Chondrocyte (in vitro differentiated cells): ENCODE measurements around the gene BASP1. TPM values are rescaled to one million over a fixed set of nuclear protein-coding genes. Genes with fewer than 3 reads are reported as not detected.

ENCODE experiments used
- DNase-seq: peaks from one replicate; pipeline ENCODE4 v3.0.0; 2021; ENCODE audit warnings: mixed read lengths, low spot score
- H3K27ac Mint-ChIP-seq: one replicate; pipeline ENCODE4 v1.8.0; 2021; ENCODE audit warnings: mild to moderate bottlenecking, moderate library complexity, mixed read lengths; ENCODE audit not compliant: unreplicated experiment
- H3K27me3 Mint-ChIP-seq: 2 replicates; pipeline ENCODE4 v1.8.0; 2021; ENCODE audit warnings: low read depth, mixed read lengths
- H3K36me3 Mint-ChIP-seq: 2 replicates; pipeline ENCODE4 v1.8.0; 2021; ENCODE audit warnings: low read depth, mixed read lengths
- H3K4me1 Mint-ChIP-seq: 2 replicates; pipeline ENCODE4 v1.8.0; 2021; ENCODE audit warnings: low read depth, mild to moderate bottlenecking, mixed read lengths
- H3K4me3 Mint-ChIP-seq: one replicate; pipeline ENCODE4 v1.8.0; 2021; ENCODE audit warnings: mild to moderate bottlenecking, moderate library complexity, mixed read lengths; ENCODE audit not compliant: unreplicated experiment
- H3K9me3 Mint-ChIP-seq: 2 replicates; pipeline ENCODE4 v1.8.0; 2021; ENCODE audit warnings: low read depth, mixed read lengths
- long read RNA-seq: library from polyadenylated mRNA; stranded (forward); transcript quantifications from one replicate; pipeline ENCODE4 v2.0.0, GENCODE V29; 2021
- total RNA-seq: library from RNA; stranded (reverse); gene quantifications from 3 replicates; pipeline ENCODE4 v1.2.1, GENCODE V29; 2021
- TF ChIP-seq, protein P1 (sequence below): fragments of 200-600 bp; sonication (generic); IDR thresholded peaks from 2 replicates; pipeline ENCODE4 v1.5.0; 2021; ENCODE audit warnings: antibody characterized with exemption, mild to moderate bottlenecking, moderate library complexity

Gene BASP1, protein sequence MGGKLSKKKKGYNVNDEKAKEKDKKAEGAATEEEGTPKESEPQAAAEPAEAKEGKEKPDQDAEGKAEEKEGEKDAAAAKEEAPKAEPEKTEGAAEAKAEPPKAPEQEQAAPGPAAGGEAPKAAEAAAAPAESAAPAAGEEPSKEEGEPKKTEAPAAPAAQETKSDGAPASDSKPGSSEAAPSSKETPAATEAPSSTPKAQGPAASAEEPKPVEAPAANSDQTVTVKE
- 181 to 189 TPM (median 182 TPM) in 3 replicates for total RNA-seq
- long read RNA-seq, transcript BASP1-201 (2 exons, 1,878 nt): major isoform, 23 of 34 reads
- long read RNA-seq, partial matches to known transcripts: 10 of 34 reads
- long read RNA-seq, other reads (novel, unspliced or antisense): 1 of 34 reads

DNA sequence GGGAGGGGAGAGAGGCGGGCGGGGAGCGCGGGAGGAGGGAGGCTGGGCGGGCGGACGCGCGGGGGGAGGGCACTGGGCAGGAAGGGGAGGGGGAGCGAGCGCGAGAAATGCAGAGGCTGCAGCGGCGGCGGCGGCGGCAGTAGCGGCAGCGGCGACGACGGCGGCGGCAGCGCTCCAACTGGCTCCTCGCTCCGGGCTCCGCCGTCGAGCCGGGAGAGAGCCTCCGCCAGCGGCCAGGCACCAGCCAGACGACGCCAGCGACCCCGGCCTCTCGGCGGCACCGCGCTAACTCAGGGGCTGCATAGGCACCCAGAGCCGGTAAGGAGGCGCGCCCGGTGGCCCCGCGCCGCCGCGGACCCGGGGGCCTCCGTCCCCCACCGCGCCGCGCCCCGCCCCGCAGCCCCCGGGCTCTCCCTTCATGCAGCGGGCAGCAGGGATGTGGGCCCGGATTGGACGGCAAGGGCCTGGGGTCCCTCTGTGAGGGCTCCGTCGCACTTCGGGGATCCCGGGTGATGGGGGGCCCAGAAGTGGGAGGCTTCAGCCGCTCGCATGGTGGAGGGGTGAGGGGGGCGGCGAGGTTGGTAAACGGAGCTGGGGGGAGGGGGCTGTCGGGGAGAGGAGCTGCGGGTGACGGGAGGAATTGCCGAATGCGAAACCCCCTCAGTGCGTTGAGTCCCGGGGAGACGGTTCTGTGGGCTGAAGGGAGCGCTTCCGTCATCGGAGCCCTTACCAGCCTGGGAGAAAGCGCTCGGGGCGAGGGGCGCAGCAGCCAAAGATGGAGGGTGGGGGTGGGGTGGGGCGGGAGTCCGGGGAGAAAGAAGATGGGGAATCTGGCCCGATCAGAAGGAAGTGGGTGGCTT is at the start of gene BASP1:
TSS of gene BASP1 (plus strand) at position 139 of the 860 bp plus-strand sequence. CDS start 57,586 bp downstream, outside the sequence.
- DNase-seq: peak; percentile 96
- peak within 1 kb of the TSS; percentile 96 for H3K4me3 Mint-ChIP-seq
- no peaks in the 10 kb centered on the region for H3K27me3 Mint-ChIP-seq
- peaks cover 52% of the 10 kb centered on the region for H3K4me1 Mint-ChIP-seq
- TF ChIP-seq, protein P1, sequence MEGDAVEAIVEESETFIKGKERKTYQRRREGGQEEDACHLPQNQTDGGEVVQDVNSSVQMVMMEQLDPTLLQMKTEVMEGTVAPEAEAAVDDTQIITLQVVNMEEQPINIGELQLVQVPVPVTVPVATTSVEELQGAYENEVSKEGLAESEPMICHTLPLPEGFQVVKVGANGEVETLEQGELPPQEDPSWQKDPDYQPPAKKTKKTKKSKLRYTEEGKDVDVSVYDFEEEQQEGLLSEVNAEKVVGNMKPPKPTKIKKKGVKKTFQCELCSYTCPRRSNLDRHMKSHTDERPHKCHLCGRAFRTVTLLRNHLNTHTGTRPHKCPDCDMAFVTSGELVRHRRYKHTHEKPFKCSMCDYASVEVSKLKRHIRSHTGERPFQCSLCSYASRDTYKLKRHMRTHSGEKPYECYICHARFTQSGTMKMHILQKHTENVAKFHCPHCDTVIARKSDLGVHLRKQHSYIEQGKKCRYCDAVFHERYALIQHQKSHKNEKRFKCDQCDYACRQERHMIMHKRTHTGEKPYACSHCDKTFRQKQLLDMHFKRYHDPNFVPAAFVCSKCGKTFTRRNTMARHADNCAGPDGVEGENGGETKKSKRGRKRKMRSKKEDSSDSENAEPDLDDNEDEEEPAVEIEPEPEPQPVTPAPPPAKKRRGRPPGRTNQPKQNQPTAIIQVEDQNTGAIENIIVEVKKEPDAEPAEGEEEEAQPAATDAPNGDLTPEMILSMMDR: peak; percentile 18
- H3K9me3 Mint-ChIP-seq: no peaks in the 10 kb centered on the region
- peak within 1 kb of the TSS; percentile 95 for H3K27ac Mint-ChIP-seq
- peaks cover 3% of the 10 kb centered on the region for H3K36me3 Mint-ChIP-seq

DNA sequence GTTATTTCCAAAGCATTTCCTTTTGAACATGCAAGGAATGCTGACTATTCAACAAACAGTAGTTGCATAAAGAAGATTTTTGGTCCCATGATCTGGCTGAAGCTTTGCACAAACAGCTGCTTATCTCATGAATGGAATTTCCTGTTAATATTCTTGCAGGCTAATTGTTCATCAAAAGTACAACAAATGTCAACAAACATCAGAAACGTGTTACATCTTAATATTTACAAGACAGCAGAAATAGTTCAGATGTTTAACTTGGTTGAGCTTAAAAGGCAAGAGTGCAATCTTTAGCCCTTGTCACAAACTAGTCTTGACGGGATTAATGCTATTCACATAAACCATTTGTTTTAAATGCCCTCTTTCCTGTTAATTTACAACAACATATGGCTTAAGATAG is 47.9 kb upstream of the BASP1 start:
- Mint-ChIP-seq H3K4me3 (no peak overlapping the region), H3K36me3 (no peaks in the 10 kb centered on the region), H3K9me3 (peaks cover 4% of the 10 kb centered on the region), H3K27ac (no peak overlapping the region), H3K4me1 (peaks cover 28% of the 10 kb centered on the region), H3K27me3 (no peaks in the 10 kb centered on the region)
- TF ChIP-seq, protein P1: no peak
- no peak for DNase-seq

DNA sequence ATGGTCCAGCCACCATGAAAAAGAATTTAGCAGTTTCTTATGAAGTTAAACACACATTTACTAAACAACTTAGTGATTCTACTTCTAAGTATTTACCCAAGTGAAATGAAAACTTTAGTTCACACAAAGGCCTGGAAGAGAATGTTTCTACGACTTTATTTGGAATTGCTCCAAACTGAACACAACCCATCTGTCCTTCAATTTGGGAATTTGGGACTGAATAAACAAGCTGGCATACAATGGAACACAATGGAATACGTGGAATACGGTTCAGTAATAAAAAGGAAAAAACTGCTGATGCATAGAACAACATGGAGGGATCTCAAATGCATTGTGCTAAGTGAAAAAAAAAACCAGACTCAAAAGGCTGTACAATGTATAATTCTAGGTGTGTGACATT is 44.6 kb upstream of the BASP1 start:
- Mint-ChIP-seq H3K4me3 (no peak overlapping the region), H3K9me3 (peaks cover 4% of the 10 kb centered on the region), H3K27ac (no peak overlapping the region), H3K27me3 (no peaks in the 10 kb centered on the region), H3K4me1 (peaks cover 28% of the 10 kb centered on the region), H3K36me3 (no peaks in the 10 kb centered on the region)
- DNase-seq: no peak
- TF ChIP-seq, protein P1: no peak

DNA sequence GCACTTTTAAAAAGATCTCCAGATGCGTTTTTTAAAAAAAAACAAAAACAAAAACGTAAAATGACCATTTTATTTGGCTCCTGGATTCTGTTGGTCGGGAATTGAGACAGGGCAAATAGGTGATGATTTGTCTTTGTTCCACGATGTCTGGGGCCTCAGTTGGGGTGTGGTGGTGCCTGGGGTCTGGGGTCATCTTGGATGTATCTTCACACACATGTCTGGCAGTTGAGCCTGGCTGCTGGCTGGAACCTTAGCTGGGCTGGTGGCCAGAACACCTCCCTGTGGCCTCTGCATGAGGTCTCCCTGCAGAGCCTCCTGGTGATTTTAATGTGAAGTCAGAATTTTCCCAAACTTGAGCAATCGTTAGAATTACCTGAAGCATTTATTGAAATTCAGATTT is 42.5 kb upstream of the BASP1 start:
- peaks cover 4% of the 10 kb centered on the region for H3K9me3 Mint-ChIP-seq
- H3K27ac Mint-ChIP-seq: no peak overlapping the region
- TF ChIP-seq, protein P1: no peak
- DNase-seq: no peak
- no peaks in the 10 kb centered on the region for H3K36me3 Mint-ChIP-seq
- H3K27me3 Mint-ChIP-seq: no peaks in the 10 kb centered on the region
- no peak overlapping the region for H3K4me3 Mint-ChIP-seq
- H3K4me1 Mint-ChIP-seq: peaks cover 17% of the 10 kb centered on the region
